Dedifferentiated amniotic fluid mesenchymal stem cell (primary cell): ENCODE results near the gene HEATR5A.
"Not testable (repeated sequence)": the region's sequence is repeated elsewhere in the genome, so short reads cannot be mapped to it uniquely, and the experiment has no call there.

Source experiments
- DNase-seq: peaks from one replicate; pipeline ENCODE4 v3.0.0-alpha.2; 2016; ENCODE audit errors: extremely low spot score

HEATR5A gene

DNA sequence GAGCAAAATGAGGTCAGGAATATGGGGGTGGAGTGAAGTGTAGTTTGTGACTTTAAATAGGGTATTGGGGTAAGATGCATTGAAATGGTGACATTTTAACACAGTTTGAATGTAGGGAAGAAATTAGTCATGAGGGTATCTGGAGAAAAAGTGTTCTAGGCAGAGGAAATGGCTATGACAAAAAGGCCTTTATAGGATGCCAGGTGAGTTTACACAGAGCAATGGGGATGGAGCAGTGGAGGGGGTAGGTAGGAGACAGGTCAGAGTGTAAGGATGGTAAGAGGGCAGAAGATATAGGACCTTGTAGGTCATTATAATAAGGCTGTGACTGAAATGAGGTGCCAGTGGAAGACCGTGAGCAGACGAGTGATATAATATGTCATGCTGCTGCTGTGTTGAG lies 30.4 kb downstream of the HEATR5A start:
- no peak for DNase-seq

GRCh38 chr14:31388687-31389413 lies 31.5 kb downstream of the HEATR5A start:
- DNase-seq = no peak

DNA sequence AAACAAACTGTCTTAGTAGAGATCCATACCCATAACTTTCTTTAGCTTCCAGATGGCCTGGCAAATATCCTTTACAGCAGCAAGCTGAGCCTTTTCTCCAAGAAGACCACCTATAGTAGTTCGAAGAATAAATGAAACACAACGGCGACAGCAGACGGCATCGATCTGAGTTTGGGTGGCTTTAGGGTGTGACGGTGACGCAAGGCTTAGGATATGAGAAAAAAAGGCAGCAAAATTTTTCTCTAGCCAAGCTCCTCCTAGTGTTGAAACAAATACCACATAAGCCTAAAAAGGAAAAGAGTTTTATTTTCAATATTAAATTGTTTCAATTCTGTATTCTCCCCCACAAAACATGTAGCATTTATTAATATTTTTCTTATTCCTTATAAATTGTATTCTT lies 33.3 kb downstream of the HEATR5A start:
- no peak for DNase-seq

DNA sequence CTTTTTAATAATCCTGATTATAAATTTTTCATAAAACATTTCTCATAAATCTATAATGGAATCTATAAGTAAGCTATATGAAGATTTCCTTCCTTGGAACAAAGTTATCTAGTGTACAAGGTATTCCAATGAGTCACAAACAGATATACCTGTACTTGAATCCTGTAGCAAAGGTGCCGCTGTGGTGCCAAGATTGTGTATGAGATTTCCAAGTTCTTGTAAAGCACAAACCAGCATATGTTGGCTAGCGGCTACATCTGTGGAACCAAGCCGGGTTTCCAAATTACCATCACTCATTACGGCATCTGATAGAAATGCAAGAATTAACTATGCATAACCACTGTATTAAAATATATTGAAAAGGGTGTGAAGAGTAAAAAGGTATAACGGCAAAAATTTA lies 34.1 kb downstream of the HEATR5A start:
- no peak for DNase-seq

DNA sequence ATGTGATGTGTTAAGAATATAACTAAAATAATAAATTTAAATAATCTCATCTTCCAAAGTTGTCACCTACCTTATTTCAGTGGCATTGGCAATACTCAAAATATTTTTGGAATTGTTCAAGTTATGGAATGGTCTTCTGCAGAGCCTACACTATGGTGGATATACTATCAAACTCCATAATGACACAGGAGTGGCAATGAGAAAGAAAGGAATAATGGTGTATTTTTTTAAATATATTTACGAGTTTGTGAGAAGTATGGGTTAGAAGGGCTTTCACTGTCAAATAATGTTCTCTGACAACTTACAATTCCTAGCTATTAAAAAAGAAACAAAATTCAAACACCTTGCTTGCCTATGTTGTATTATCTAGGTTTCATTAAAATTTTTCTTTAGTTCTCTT lies 38.1 kb downstream of the HEATR5A start:
- DNase-seq = no peak

- DNase-seq = no peak
These were observed 40.2 kb downstream of the HEATR5A start for GRCh38 chr14:31380106-31380505.

DNA sequence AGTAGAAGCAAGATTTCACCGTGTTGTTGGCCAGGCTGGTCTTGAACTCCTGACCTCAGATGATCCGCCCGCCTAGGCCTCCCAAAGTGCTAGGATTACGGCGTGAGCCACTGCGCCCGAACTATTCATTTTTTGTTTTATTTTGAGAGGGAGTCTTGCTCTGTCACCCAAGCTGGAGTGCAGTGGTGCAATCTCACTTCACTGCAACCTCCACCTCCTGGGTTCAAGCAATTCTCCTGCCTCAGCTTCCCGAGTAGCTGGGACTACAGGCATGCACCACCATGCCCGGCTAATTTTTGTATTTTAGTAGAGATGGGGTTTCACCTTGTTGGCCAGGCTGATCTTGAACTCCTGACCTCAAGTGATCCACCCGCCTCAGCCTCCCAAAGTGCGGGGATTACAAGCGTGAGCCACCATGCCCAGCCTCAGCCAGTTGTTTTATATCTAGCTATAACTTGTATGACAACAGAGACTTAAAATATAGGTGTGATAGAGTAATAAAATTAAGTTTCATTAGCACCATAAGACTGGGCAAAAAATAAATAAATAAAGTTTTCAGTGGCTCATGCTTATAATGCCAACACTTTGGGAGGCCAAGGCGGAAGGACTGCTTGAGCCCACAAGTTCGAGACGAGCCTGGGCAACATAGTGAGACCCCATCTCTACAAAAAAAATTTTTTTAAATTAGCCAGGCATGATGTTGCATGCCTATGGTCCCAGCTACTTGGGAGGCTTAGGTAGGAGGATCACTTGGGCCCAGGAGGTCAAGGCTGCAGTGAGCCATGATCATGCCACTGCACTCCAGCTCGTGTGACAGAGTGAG lies 41.0 kb downstream of the HEATR5A start:
- not testable (repeated sequence) for DNase-seq

GRCh38 chr14:31377433-31377832 lies 42.9 kb downstream of the HEATR5A start:
- DNase-seq = no peak

DNA sequence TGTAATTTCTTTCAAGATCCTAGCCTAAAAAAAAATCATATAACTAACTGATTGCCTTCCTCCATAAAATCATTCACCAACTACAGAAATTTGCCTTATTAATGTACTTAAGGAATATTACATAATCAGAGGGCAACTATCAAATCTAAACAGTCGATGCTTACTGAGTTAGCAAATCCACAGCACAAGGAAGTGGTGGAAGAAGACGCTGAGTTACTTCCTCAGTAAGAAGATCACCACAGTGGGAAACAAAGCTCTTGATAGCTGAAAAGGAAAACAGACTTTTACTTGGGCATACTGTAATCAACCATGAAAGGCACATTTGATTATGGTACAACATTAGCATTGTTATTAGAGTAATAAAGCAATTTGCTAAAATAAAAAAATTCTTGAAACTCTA lies 48.7 kb downstream of the HEATR5A start:
- no peak for DNase-seq

DNA sequence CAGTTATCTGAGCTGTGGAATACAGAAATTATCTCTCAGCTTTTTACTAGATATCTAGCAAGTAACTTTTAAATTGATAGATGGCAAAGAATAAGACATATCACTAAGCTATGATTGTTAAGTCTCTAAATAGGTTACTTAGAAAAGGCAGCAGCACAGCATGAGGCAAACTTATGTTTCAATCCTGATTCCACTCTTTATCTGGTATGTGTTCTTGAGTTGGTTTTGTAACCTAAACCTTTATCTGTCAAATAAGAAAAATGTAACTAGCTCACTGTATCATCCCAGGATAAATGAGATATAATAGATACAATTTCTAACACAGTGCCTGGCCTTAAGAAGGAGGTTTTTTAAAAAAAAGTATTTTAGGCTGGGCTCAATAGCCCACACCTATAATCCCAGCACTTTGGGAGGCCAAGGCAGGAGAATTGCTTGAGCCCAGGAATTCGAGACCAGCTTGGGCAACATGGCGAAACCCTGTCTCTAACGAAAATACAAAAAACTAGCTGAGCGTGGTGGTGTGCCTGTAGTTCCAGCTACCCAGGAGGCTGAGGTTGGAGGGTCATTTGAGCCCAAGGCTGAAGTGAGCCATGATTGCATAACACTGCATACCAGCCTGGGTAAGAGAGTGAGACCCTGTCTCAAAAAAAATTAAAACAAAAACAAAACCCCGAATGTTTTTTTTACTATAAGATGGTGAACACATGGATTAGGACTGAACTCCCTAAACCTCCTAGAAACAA lies 56.8 kb downstream of the HEATR5A start:
- DNase-seq = no peak

GRCh38 chr14:31362746-31363145 lies 57.6 kb downstream of the HEATR5A start:
- DNase-seq = no peak

DNA sequence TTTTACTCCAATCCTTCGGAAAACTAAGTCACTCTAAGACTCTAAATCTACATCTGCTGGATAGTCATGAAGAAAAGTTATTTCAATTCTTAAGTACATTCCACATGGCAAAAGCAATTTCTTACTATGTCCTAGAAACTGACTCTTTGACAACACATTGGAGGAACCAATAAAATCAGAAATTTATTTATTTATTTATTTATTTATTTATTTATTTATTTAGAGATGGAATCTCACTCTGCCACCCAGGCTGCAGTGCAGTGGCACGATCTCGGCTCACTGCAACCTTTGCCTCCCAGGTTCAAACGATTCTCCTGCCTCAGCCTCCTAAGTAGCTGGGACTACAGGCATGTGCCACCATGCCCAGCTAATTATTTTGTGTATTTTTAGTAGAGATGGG lies 58.6 kb downstream of the HEATR5A start:
- DNase-seq = not testable (repeated sequence)

DNA sequence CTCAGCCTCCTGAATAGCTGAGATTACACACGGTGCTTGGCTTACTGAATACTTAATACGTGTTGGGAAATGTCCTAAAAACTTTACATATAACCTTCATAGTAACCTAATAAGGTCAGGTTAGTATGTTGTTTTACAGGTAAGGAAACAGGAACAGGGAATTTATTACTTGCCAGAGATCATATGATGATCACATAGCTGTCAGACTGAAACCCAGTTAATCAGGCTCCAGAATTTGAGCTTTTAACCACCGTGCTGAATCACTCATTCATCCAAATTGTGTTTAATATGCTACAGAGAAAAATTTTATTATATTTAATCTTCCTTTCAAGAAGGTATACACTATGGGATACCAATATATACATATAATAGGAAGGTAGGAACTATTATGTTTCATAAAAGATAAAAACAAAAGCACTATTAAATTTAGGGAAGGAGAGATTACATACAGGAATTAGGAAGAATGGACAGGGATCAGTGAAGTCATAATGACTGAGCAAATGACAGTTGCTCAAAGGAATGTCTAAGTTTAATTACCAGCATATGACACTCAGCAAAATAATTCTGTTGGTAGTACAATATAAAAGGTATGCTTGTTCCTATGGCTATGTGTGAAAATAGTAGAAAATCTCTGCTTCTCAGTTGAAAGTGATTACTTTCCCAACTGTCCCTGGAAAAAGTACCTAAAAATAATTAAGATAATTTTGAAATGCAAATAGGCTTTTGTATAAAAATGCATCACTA lies 59.3 kb downstream of the HEATR5A start:
- no peak for DNase-seq

DNA sequence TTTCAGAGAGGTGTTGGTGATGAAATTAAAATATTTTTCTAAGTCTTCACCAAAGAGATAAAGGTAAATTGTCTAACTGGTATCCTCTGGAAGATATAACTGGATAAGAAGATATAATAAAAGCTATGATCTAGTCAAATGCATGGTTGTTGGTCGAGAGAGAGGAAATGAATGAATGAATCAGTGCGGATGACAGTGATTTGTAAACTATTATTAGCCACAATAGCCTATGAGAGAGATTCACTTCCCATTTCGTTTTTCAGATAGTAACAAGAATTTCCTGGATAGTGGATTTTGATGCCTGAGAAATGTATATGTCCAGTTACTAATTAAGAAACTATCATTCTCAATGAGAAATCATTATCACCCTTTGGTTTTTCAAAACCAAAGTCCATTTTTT lies 63.1 kb downstream of the HEATR5A start:
- no peak for DNase-seq

GRCh38 chr14:31346097-31346496 lies 74.3 kb downstream of the HEATR5A start:
- no peak for DNase-seq

- no peak for DNase-seq
These were observed 79.1 kb downstream of the HEATR5A start for GRCh38 chr14:31341280-31341679.

DNA sequence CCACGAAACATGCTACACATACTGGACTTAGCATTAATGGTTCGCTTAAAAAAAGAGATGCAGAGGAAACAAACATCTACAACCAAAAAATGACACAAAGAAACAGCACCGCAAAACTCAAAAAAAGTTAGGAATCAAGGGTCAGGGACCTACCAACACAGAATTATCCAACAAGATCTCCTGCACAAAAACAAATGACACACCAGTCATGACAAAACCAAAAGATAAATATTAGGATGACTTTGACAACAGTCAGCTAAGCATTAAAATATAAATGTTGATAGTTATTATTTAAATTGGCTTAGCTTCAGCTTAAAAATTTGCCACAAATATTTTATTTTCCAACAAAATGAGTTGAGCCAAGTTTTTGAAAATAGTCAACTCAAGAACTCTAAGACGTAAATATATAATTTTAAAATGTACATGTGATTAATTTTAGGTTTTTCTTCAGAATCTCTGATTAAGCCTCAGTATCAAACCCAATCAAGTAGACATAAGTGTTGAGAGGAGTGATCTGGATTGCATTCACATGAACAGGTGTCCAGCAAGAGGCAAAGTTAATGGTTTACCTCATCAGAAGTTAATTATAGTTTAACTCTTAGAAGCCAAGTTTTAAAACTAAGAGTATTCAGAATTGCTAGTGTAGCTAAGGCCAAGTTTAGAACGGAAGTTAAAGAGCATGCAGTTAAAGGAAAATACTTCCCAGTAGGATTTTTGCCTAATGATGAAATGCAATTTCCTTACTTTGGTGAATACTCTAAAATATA lies 79.9 kb downstream of the HEATR5A start:
- no peak for DNase-seq

GRCh38 chr14:31339743-31340142 lies 80.6 kb downstream of the HEATR5A start:
- no peak for DNase-seq

DNA sequence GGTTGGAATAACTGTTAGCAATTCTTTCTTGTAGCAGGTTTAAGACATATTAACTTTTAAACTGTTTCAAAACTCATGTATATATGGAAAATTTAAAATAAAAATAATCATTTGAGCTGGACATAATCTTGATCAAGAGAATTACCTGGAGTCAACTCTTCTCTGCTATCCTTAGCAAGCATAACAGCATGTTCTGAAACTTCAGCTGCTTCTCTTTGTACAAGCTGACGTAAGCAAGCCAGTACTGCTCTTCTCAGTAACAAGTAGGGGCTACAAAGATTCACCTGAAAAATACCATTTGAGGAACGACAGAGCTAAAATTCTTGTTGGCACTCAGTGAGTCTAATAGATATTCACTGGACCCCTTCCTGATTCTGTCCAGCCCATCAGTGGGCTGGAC lies 83.0 kb downstream of the HEATR5A start:
- DNase-seq = no peak

DNA sequence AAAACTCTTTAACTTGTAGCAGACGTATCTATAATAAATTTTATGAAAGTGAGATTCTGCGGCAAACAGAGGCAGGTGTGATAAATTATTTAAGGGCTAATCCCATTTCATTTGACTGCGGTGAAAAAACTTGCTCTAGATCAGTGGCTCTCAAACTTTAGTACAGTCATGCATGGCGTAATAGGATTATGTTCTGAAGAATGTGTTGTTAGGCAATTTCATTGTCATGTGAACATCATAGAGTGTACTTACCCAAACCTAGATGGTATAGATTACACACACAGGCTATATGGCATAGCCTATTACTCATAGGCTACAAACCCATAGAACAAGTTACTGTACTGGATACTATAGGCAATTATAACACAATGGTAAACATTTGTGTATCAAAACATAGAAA lies 83.7 kb downstream of the HEATR5A start:
- DNase-seq = no peak

GRCh38 chr14:31331395-31331794 lies 89.0 kb downstream of the HEATR5A start:
- DNase-seq = not testable (repeated sequence)
